SK-N-SH treated with all-trans-retinoic acid at 6 μM for 48 hours (cell line): Measurements from ENCODE around the gene SPR.

Experiments used
- ATAC-seq: fragments of 200-7000 bp; cut with Tn5 transposase; 3 replicates; pipeline ENCODE4 v1.9.1; 2020; ENCODE audit warnings: mild to moderate bottlenecking, moderate library complexity
- ARNTL ChIP-seq: fragments of 450-650 bp; formaldehyde crosslinking; IDR thresholded peaks from 2 replicates; pipeline ENCODE4 v1.5.0; 2020; ENCODE audit warnings: low read depth, mild to moderate bottlenecking, moderate library complexity, borderline replicate concordance
- BACH2 ChIP-seq: fragments of 250-450 bp; sonication (Bioruptor Pico); IDR thresholded peaks from 2 replicates; pipeline ENCODE4 v1.9.0; 2021; ENCODE audit warnings: mild to moderate bottlenecking, borderline replicate concordance
- CREB5 ChIP-seq: fragments of 250-450 bp; sonication (Bioruptor Pico); IDR thresholded peaks from 2 replicates; pipeline ENCODE4 v1.5.1; 2020; ENCODE audit warnings: low read depth, mild to moderate bottlenecking, moderate library complexity
- CSDC2 ChIP-seq: fragments of 250-450 bp; sonication (Bioruptor Pico); IDR thresholded peaks from 2 replicates; pipeline ENCODE4 v1.5.0; 2020; ENCODE audit warnings: mild to moderate bottlenecking, moderate library complexity
- CSRNP3 ChIP-seq: fragments of 250-450 bp; sonication (Bioruptor Pico); IDR thresholded peaks from 2 replicates; pipeline ENCODE4 v1.5.1; 2021; ENCODE audit warnings: mild to moderate bottlenecking, moderate library complexity
- ESRRG ChIP-seq: fragments of 250-450 bp; sonication (Bioruptor Pico); IDR thresholded peaks from 2 replicates; pipeline ENCODE4 v1.6.1; 2021; ENCODE audit warnings: mild to moderate bottlenecking
- GLIS3 ChIP-seq: fragments of 250-450 bp; sonication (Bioruptor Pico); IDR thresholded peaks from 2 replicates; pipeline ENCODE4 v1.5.0; 2020; ENCODE audit warnings: mild to moderate bottlenecking, moderate library complexity
- OSR1 ChIP-seq: fragments of 250-450 bp; sonication (Bioruptor Pico); IDR thresholded peaks from 2 replicates; pipeline ENCODE4 v1.8.0; 2022; ENCODE audit warnings: moderate library complexity, mild to moderate bottlenecking, inconsistent platforms
- PPARA ChIP-seq: fragments of 250-450 bp; sonication (Bioruptor Pico); IDR thresholded peaks from 2 replicates; pipeline ENCODE4 v1.5.0; 2020; ENCODE audit warnings: mild to moderate bottlenecking, borderline replicate concordance
- RARB ChIP-seq: fragments of 250-450 bp; sonication (Bioruptor Pico); IDR thresholded peaks from 2 replicates; pipeline ENCODE4 v1.8.0; 2021; ENCODE audit warnings: mild to moderate bottlenecking, moderate library complexity
- SNAI2 ChIP-seq: fragments of 250-450 bp; sonication (Bioruptor Pico); IDR thresholded peaks from 2 replicates; pipeline ENCODE4 v1.5.0; 2020; ENCODE audit warnings: mild to moderate bottlenecking, moderate library complexity
- TCF4 ChIP-seq: fragments of 250-450 bp; sonication (Bioruptor Pico); IDR thresholded peaks from 2 replicates; pipeline ENCODE4 v1.8.0; 2021; ENCODE audit warnings: mild to moderate bottlenecking, moderate library complexity, borderline replicate concordance
- TOX ChIP-seq: fragments of 250-450 bp; sonication (Bioruptor Pico); IDR thresholded peaks from 2 replicates; pipeline ENCODE4 v1.8.0; 2021; ENCODE audit warnings: mild to moderate bottlenecking, moderate library complexity, borderline replicate concordance
- TSHZ2 ChIP-seq: fragments of 250-450 bp; sonication (Bioruptor Pico); IDR thresholded peaks from 2 replicates; pipeline ENCODE4 v1.5.0; 2020; ENCODE audit warnings: mild to moderate bottlenecking, moderate library complexity
- ZC3H10 ChIP-seq: fragments of 250-450 bp; sonication (Bioruptor Pico); IDR thresholded peaks from 2 replicates; pipeline ENCODE4 v1.5.1; 2021; ENCODE audit warnings: mild to moderate bottlenecking, moderate library complexity
- ZFP3 ChIP-seq: fragments of 250-450 bp; sonication (Bioruptor Pico); IDR thresholded peaks from 2 replicates; pipeline ENCODE4 v1.5.0; 2020; ENCODE audit warnings: mild to moderate bottlenecking, moderate library complexity
- ZFP30 ChIP-seq: fragments of 450-650 bp; formaldehyde crosslinking; IDR thresholded peaks from 2 replicates; pipeline ENCODE4 v1.5.0; 2022; ENCODE audit warnings: mild to moderate bottlenecking, moderate library complexity
- ZNF565 ChIP-seq: fragments of 450-650 bp; formaldehyde crosslinking; conservative IDR thresholded peaks from 2 replicates; pipeline ENCODE4 v1.5.0; 2020; ENCODE audit warnings: low read depth, mild to moderate bottlenecking, moderate library complexity
- ZNF70 ChIP-seq: fragments of 450-650 bp; formaldehyde crosslinking; IDR thresholded peaks from 2 replicates; pipeline ENCODE4 v1.5.0; 2020; ENCODE audit warnings: mild to moderate bottlenecking, moderate library complexity
- ZNF8 ChIP-seq: fragments of 450-650 bp; formaldehyde crosslinking; IDR thresholded peaks from 2 replicates; pipeline ENCODE4 v1.5.0; 2020; ENCODE audit warnings: mild to moderate bottlenecking, moderate library complexity
- TF ChIP-seq, protein P1 (sequence below): fragments of 250-450 bp; sonication (Bioruptor Pico); IDR thresholded peaks from 2 replicates; pipeline ENCODE4 v1.8.0; 2021; ENCODE audit warnings: low read depth, mild to moderate bottlenecking, moderate library complexity, borderline replicate concordance
- TF ChIP-seq, protein P2 (sequence below): fragments of 250-450 bp; sonication (Bioruptor Pico); IDR thresholded peaks from 2 replicates; pipeline ENCODE4 v1.8.0; 2020; ENCODE audit warnings: mild to moderate bottlenecking, moderate library complexity, borderline replicate concordance

Gene SPR

DNA sequence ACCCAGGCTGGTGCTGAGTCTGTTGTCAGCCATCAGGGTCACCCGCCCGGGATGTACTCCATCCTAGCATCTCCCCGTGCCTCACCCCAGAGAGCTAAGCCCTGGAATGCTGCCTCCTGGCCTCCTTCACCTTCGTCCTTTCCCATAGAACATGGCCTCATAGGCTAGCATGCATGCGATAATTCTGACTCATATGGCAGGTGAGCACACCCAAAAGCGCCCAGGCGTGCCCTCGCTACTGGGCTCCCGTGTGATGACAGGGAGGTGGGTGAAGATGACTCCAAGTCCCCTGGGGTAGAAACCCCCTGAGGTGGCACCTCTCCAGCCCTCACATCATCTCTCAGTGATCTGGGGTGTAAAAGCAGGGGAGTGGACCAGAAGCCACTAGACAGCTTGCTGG lies 7.3 kb downstream of the SPR start:
- ATAC-seq, result no peak
- TF ChIP-seq ZFP3 (CRISPR knock-in tag), result no peak
- no peak for TF ChIP-seq OSR1
- TF ChIP-seq, protein P1, sequence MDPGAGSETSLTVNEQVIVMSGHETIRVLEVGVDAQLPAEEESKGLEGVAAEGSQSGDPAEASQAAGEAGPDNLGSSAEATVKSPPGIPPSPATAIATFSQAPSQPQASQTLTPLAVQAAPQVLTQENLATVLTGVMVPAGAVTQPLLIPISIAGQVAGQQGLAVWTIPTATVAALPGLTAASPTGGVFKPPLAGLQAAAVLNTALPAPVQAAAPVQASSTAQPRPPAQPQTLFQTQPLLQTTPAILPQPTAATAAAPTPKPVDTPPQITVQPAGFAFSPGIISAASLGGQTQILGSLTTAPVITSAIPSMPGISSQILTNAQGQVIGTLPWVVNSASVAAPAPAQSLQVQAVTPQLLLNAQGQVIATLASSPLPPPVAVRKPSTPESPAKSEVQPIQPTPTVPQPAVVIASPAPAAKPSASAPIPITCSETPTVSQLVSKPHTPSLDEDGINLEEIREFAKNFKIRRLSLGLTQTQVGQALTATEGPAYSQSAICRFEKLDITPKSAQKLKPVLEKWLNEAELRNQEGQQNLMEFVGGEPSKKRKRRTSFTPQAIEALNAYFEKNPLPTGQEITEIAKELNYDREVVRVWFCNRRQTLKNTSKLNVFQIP (CRISPR knock-in tag), result no peak
- no peak for TF ChIP-seq RARB (CRISPR knock-in tag)
- TF ChIP-seq ZC3H10 (CRISPR knock-in tag), result no peak
- TF ChIP-seq ZFP30 (CRISPR knock-in tag), result no peak
- TF ChIP-seq ZNF70 (CRISPR knock-in tag), result no peak
- no peak for TF ChIP-seq GLIS3 (CRISPR knock-in tag)
- no peak for TF ChIP-seq ESRRG (CRISPR knock-in tag)
- TF ChIP-seq PPARA (CRISPR knock-in tag), result no peak
- no peak for TF ChIP-seq ZNF8 (CRISPR knock-in tag)
- TF ChIP-seq CREB5 (CRISPR knock-in tag), result no peak

DNA sequence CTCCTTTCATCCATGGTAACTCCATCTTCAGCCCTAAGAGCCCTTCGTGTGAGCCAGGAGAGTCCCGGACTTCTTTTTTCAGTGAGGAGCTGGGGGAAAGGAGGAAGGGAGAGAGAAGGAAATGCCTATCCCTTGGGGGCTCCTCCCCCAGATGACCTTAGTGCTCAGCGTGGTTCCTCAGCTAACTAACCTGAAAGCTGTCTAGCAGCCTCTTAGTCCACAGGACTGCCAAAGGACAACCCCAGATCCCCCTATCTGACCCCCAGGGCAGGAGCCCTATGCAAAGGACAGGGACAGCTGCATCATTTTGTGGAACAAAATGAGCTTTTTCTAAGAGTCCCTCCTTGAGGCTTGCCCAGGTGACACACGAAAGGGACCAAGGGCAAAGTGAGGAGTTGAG lies 7.9 kb downstream of the SPR start:
- TF ChIP-seq TCF4 (CRISPR knock-in tag) (no peak), GLIS3 (CRISPR knock-in tag) (no peak), ZFP30 (CRISPR knock-in tag) (no peak), TOX (CRISPR knock-in tag) (no peak), ZNF8 (CRISPR knock-in tag) (no peak), SNAI2 (CRISPR knock-in tag) (no peak), CSRNP3 (CRISPR knock-in tag) (no peak), CSDC2 (CRISPR knock-in tag) (no peak), ESRRG (CRISPR knock-in tag) (no peak), ARNTL (CRISPR knock-in tag) (no peak), CREB5 (CRISPR knock-in tag) (no peak), PPARA (CRISPR knock-in tag) (no peak), OSR1 (no peak), BACH2 (CRISPR knock-in tag) (no peak)
- TF ChIP-seq, protein P1 (CRISPR knock-in tag), result no peak
- TF ChIP-seq, protein P2, sequence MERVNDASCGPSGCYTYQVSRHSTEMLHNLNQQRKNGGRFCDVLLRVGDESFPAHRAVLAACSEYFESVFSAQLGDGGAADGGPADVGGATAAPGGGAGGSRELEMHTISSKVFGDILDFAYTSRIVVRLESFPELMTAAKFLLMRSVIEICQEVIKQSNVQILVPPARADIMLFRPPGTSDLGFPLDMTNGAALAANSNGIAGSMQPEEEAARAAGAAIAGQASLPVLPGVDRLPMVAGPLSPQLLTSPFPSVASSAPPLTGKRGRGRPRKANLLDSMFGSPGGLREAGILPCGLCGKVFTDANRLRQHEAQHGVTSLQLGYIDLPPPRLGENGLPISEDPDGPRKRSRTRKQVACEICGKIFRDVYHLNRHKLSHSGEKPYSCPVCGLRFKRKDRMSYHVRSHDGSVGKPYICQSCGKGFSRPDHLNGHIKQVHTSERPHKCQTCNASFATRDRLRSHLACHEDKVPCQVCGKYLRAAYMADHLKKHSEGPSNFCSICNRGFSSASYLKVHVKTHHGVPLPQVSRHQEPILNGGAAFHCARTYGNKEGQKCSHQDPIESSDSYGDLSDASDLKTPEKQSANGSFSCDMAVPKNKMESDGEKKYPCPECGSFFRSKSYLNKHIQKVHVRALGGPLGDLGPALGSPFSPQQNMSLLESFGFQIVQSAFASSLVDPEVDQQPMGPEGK (CRISPR knock-in tag), result no peak
- no peak for ATAC-seq

GRCh38 chr2:72895759-72896281 lies 8.6 kb downstream of the SPR start:
- ATAC-seq, result no peak
- TF ChIP-seq ZNF565 (no peak), CSRNP3 (CRISPR knock-in tag) (no peak), OSR1 (no peak), ZNF70 (CRISPR knock-in tag) (no peak), CREB5 (CRISPR knock-in tag) (no peak), GLIS3 (CRISPR knock-in tag) (no peak), ESRRG (CRISPR knock-in tag) (no peak), ZNF8 (CRISPR knock-in tag) (no peak), TSHZ2 (CRISPR knock-in tag) (no peak)
